Endothelial cell of umbilical vein (primary cell): Measurements from ENCODE around the gene HIRA. TPM values are rescaled to one million over a fixed set of nuclear protein-coding genes. Genes with fewer than 3 reads are reported as not detected.

Experiments used
- BruUV-seq: library from RNA; stranded (reverse); fragments of 400-500 nt; replicated peaks from 2 replicates; lab custom pipeline; 2021; lab: Mats Ljungman, UMichigan
- CTCF ChIA-PET: fragments of 300-600, 350-600 bp; sonication (Branson Sonifier 250); formaldehyde crosslinking; loops from one replicate; lab custom pipeline; 2021; ENCODE audit warnings: antibody characterized with exemption, inconsistent platforms; lab: Charles Lee
- POLR2A ChIA-PET: fragments of 300-600, 350-600 bp; sonication (Branson Sonifier 250); formaldehyde crosslinking; loops from one replicate; lab custom pipeline; 2021; ENCODE audit warnings: antibody characterized with exemption, inconsistent platforms; lab: Charles Lee
- DNase-seq: peaks from one replicate; pipeline ENCODE4 v3.0.0-alpha.2; 2011; ENCODE audit warnings: low read depth, low spot score
- FAIRE-seq: peaks from 2 replicates; lab custom pipeline; 2011; peaks lifted over from hg19 to GRCh38; lab: Jason Lieb, UNC
- H2AFZ ChIP-seq: 2 replicates; pipeline ENCODE4 v1.6.0; 2012; ENCODE audit warnings: low read depth, low read length, control low read depth, inconsistent platforms
- H3K27ac ChIP-seq: 2 replicates; pipeline ENCODE4 v1.5.1; 2011; ENCODE audit warnings: low read depth, mild to moderate bottlenecking, control low read depth, low read length, moderate library complexity; ENCODE audit not compliant: insufficient read depth
- H3K27me3 ChIP-seq, 2 experiments: 2 replicates each; pipeline versions ENCODE4 v1.6.0 to v1.6.1; 2011; ENCODE audit warnings: low read length in 2 of 2, mixed read lengths in 1 of 2; ENCODE audit not compliant: control insufficient read depth in 2 of 2, insufficient read depth in 2 of 2
- H3K36me3 ChIP-seq, 2 experiments: 2 replicates in 1 of 2; 3 replicates in 1 of 2; pipeline ENCODE4 v1.5.1; 2011; ENCODE audit warnings: low read length in 2 of 2, mild to moderate bottlenecking in 1 of 2, moderate library complexity in 1 of 2; ENCODE audit not compliant: control insufficient read depth in 2 of 2, insufficient read depth in 2 of 2; ENCODE audit errors: extremely low read depth in 1 of 2
- H3K4me1 ChIP-seq: 3 replicates; pipeline ENCODE4 v1.5.1; 2011; ENCODE audit warnings: mild to moderate bottlenecking, low read length; ENCODE audit not compliant: control insufficient read depth, insufficient read depth; ENCODE audit errors: extremely low read depth
- H3K4me2 ChIP-seq: 2 replicates; pipeline ENCODE4 v1.6.1; 2011; ENCODE audit warnings: low read length, control low read depth, mixed read lengths; ENCODE audit not compliant: insufficient read depth
- H3K4me3 ChIP-seq, 3 experiments: fragments of 200-600 bp in 1 of 3; sonication (generic), shearing (Covaris generic) in 1 of 3; replicated peaks in 1 of 3; 2 replicates each; pipeline ENCODE4 v1.5.1; 2011 to 2016; ENCODE audit warnings: control low read depth in 3 of 3, low read length in 3 of 3, mild to moderate bottlenecking in 2 of 3, inconsistent platforms in 1 of 3, low read depth in 1 of 3, moderate library complexity in 1 of 3; ENCODE audit not compliant: insufficient read depth in 1 of 3
- H3K79me2 ChIP-seq: 2 replicates; pipeline ENCODE4 v1.6.0; 2012; ENCODE audit warnings: low read length, inconsistent platforms; ENCODE audit not compliant: control insufficient read depth, insufficient read depth
- H3K9ac ChIP-seq: replicated peaks from 2 replicates; pipeline ENCODE3; 2011; ENCODE audit warnings: low read length, control low read depth; ENCODE audit not compliant: insufficient read depth; ENCODE audit errors: extremely low read depth
- H3K9me1 ChIP-seq: replicated peaks from 3 replicates; pipeline ENCODE4 v1.6.0; 2011; ENCODE audit warnings: mild to moderate bottlenecking, low read length; ENCODE audit not compliant: control insufficient read depth, insufficient read depth; ENCODE audit errors: extremely low read depth
- H3K9me3 ChIP-seq: replicated peaks from 2 replicates; pipeline ENCODE4 v1.5.1; 2012; ENCODE audit warnings: low read length, inconsistent platforms; ENCODE audit not compliant: control insufficient read depth, insufficient read depth
- H4K20me1 ChIP-seq: replicated peaks from 2 replicates; pipeline ENCODE3; 2011; ENCODE audit warnings: mild to moderate bottlenecking, low read length; ENCODE audit not compliant: control insufficient read depth, insufficient read depth; ENCODE audit errors: extremely low read depth
- FOS ChIP-seq: IDR thresholded peaks from 2 replicates; pipeline ENCODE4 v1.6.1; 2011; ENCODE audit warnings: mild to moderate bottlenecking, low read length, moderate library complexity, borderline replicate concordance; ENCODE audit not compliant: insufficient read depth
- GATA2 ChIP-seq: IDR thresholded peaks from 2 replicates; pipeline ENCODE4 v1.7.0; 2011; ENCODE audit warnings: low read depth, mild to moderate bottlenecking, moderate library complexity, mixed read lengths, low read length; ENCODE audit not compliant: insufficient read length, insufficient read depth
- JUN ChIP-seq: IDR thresholded peaks from 2 replicates; pipeline ENCODE4 v1.6.1; 2011; ENCODE audit warnings: borderline replicate concordance, low read depth; ENCODE audit not compliant: insufficient read length, insufficient read depth
- MYC ChIP-seq: IDR thresholded peaks from one replicate; pipeline ENCODE4 v1.6.1; 2011; ENCODE audit warnings: mild to moderate bottlenecking, low read depth, low read length
- dilution Hi-C: fragments of 300-500 bp; cut with MboI; formaldehyde crosslinking; loops from one replicate; pipeline ENCODE4 v1.15.0; 2019; ENCODE audit warnings: low sequenced_read_pairs; ENCODE audit not compliant: extremely low pct_ligation_motif_present
- intact Hi-C: fragments of 100-400 bp; cut with micrococcal nuclease; formaldehyde crosslinking; loops from one replicate; pipeline ENCODE4 v1.10.0; 2022
- polyA plus RNA-seq, 4 experiments: library from polyadenylated mRNA; depleted of rRNA in 3 of 4; stranded (reverse) in 3 of 4; unstranded in 1 of 4; fragments of >200 nt; gene quantifications; 2 replicates each; pipeline versions ENCODE4 v1.2.1 to v1.2.3, GENCODE V29; 2011 to 2012; ENCODE audit warnings: missing spikeins in 1 of 4
- total RNA-seq: library from RNA; stranded (reverse); gene quantifications from 2 replicates; pipeline ENCODE4 v1.2.3, GENCODE V29; 2021
- TF ChIP-seq, protein P1 (sequence below), 2 donors: IDR thresholded peaks; 1 replicate in 1 of 2; 2 replicates in 1 of 2; pipeline ENCODE4 v1.5.1; 2011; ENCODE audit warnings: low read length in 2 of 2, mild to moderate bottlenecking in 2 of 2, moderate library complexity in 2 of 2, control low read depth in 1 of 2, inconsistent platforms in 1 of 2, low read depth in 1 of 2; ENCODE audit not compliant: insufficient read depth in 1 of 2; ENCODE audit errors: extremely low read depth in 1 of 2

Gene HIRA
- total and polyA plus RNA-seq, 2 donors (not counting 3 experiments of a cell fraction or from before 2014, with no cell fraction given): 17.3 to 27.7 TPM

DNA sequence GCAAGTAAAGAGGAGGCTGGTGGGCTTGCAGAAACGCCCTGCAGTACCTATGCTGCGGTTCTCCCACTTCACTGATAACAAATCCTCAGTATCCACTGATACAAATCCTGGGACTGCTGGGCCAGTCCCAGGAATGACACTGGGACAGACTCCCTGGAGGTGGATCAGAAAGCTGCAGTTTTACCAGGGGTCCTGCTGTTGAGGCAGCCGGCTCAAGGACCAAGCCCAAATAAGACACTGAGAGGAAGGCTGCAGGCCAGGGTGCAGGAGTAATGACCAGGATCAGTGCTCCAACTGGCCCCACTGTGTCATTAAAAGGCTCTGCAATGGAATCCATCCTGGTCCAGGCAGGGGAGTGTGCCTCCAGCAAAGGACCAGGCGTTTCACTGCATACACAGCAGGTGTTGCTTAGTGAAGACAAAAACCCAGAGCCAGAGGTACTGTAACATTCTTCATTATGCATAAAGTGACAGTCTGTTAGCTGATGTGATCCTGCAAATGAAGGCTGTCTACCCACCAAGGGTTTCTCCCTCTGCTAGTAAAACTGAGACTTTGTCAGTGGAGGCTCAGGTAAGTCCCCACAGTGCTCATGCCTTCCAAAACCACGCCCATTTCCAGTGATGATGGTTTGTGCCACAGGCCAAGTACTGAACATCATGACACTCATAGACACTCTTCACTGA is 17.3 kb upstream of the HIRA start:
- H3K4me2 ChIP-seq: no peak overlapping the region
- H3K27ac ChIP-seq: no peak overlapping the region
- CTCF ChIA-PET: no interaction called here
- no peaks in the 10 kb centered on the region for H3K27me3 ChIP-seq
- dilution Hi-C loops (no loop called here), intact Hi-C loops (loop anchor here (5.0 kb wide), 1 partner anchor 272 kb away; the partner anchor contains the start of gene SLC25A1)
- H3K9me1 ChIP-seq: no peaks in the 10 kb centered on the region
- H3K36me3 ChIP-seq: peaks cover 5 to 30% of the 10 kb centered on the region in 2 experiments
- H3K9ac ChIP-seq: no peak overlapping the region
- peaks cover 11% of the 10 kb centered on the region for H3K4me1 ChIP-seq
- FAIRE-seq (no peak), DNase-seq (no peak)
- H3K9me3 ChIP-seq: no peaks in the 10 kb centered on the region
- TF ChIP-seq, protein P1, sequence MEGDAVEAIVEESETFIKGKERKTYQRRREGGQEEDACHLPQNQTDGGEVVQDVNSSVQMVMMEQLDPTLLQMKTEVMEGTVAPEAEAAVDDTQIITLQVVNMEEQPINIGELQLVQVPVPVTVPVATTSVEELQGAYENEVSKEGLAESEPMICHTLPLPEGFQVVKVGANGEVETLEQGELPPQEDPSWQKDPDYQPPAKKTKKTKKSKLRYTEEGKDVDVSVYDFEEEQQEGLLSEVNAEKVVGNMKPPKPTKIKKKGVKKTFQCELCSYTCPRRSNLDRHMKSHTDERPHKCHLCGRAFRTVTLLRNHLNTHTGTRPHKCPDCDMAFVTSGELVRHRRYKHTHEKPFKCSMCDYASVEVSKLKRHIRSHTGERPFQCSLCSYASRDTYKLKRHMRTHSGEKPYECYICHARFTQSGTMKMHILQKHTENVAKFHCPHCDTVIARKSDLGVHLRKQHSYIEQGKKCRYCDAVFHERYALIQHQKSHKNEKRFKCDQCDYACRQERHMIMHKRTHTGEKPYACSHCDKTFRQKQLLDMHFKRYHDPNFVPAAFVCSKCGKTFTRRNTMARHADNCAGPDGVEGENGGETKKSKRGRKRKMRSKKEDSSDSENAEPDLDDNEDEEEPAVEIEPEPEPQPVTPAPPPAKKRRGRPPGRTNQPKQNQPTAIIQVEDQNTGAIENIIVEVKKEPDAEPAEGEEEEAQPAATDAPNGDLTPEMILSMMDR (IDR thresholded peaks at IDR 0.05; ENCODE audit: extremely low read depth in 1 of 2, insufficient read depth in 1 of 2, low read depth in 1 of 2, low read length in 2 of 2): no peak
- no peak for TF ChIP-seq MYC
- TF ChIP-seq FOS: no peak
- TF ChIP-seq JUN: no peak
- TF ChIP-seq GATA2: no peak
- H3K79me2 ChIP-seq: peaks cover 31% of the 10 kb centered on the region
- no TSS peak for BruUV-seq
- POLR2A ChIA-PET: no interaction called here
- H4K20me1 ChIP-seq: no peaks in the 10 kb centered on the region
- no peak overlapping the region for H2AFZ ChIP-seq
- H3K4me3 ChIP-seq: no peak overlapping the region
